ENCODE measurements around the gene TAF5L.
"Not testable (repeated sequence)": the region's sequence is repeated elsewhere in the genome, so short reads cannot be mapped to it uniquely, and the experiment has no call there.

GRCh38 chr1:229595876-229596275, 30.0 kb downstream of the TAF5L start:
- not testable (repeated sequence) for TF ChIP-seq CTCF (IDR thresholded peaks at IDR 0.05 in 8 of 11, conservative IDR thresholded peaks at IDR 0.05 in 3 of 11); POLR2AphosphoS5 (IDR thresholded peaks at IDR 0.05)

All from spleen (tissue), 7 donors.